ENCODE results near the gene CCDC142.

CCDC142 gene

GRCh38 chr2:74524955-74525716 lies 42.3 kb upstream of the CCDC142 start:
- H3K27me3 ChIP-seq: no peaks in the 10 kb centered on the region
- no peaks in the 10 kb centered on the region for H3K4me1 ChIP-seq
- TF ChIP-seq, protein P1, sequence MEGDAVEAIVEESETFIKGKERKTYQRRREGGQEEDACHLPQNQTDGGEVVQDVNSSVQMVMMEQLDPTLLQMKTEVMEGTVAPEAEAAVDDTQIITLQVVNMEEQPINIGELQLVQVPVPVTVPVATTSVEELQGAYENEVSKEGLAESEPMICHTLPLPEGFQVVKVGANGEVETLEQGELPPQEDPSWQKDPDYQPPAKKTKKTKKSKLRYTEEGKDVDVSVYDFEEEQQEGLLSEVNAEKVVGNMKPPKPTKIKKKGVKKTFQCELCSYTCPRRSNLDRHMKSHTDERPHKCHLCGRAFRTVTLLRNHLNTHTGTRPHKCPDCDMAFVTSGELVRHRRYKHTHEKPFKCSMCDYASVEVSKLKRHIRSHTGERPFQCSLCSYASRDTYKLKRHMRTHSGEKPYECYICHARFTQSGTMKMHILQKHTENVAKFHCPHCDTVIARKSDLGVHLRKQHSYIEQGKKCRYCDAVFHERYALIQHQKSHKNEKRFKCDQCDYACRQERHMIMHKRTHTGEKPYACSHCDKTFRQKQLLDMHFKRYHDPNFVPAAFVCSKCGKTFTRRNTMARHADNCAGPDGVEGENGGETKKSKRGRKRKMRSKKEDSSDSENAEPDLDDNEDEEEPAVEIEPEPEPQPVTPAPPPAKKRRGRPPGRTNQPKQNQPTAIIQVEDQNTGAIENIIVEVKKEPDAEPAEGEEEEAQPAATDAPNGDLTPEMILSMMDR (IDR thresholded peaks at IDR 0.05; ENCODE audit: low read depth, low read length): no peak
- no peak for DNase-seq
- H3K9me3 ChIP-seq: no peaks in the 10 kb centered on the region
- H3K4me3 ChIP-seq (ENCODE audit: low read depth, low read length): no peak overlapping the region
- H3K36me3 ChIP-seq: peaks cover 26% of the 10 kb centered on the region

DNA sequence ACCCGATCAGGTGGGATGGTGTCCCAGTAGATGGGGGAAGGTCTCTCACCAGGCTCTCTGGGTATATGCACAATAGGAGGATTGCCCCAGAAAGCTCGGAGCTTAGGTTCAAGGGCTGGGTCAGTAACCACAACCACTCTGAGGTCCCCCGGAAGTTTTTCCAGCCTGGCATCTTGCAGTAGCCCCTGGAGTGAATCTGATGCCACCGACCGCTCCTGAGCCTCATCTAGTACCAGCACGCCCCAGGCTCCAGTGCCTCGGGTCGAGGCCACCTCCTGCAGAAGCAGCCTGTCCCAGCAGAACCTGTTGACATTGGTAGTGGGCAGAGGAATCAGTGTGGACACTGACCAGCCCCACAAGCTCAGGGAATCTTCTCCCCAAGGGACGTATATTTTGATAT lies 41.2 kb upstream of the CCDC142 start:
- DNase-seq: no peak
- no peak overlapping the region for H3K4me3 ChIP-seq (ENCODE audit: low read depth, low read length)
- H3K4me1 ChIP-seq: no peaks in the 10 kb centered on the region
- peaks cover 36% of the 10 kb centered on the region for H3K36me3 ChIP-seq
- H3K27me3 ChIP-seq: no peaks in the 10 kb centered on the region
- TF ChIP-seq, protein P1 (IDR thresholded peaks at IDR 0.05; ENCODE audit: low read depth, low read length): no peak
- H3K9me3 ChIP-seq: no peaks in the 10 kb centered on the region

- DNase-seq: no peak
- Histone ChIP-seq H3K9me3 (no peaks in the 10 kb centered on the region), H3K4me1 (no peaks in the 10 kb centered on the region; the same call in 1 of the 2 replicates), H3K27me3 (no peaks in the 10 kb centered on the region), H3K36me3 (peaks cover 46% of the 10 kb centered on the region), H3K4me3 (ENCODE audit: low read depth, low read length) (no peak overlapping the region)
- TF ChIP-seq, protein P1 (IDR thresholded peaks at IDR 0.05; ENCODE audit: low read depth, low read length): no peak
Measured at GRCh38 chr2:74522516-74522915, 39.7 kb upstream of the CCDC142 start.

GRCh38 chr2:74516650-74517049 lies 33.9 kb upstream of the CCDC142 start:
- Histone ChIP-seq H3K4me1 (peaks cover 4% of the 10 kb centered on the region), H3K27me3 (no peaks in the 10 kb centered on the region), H3K9me3 (no peaks in the 10 kb centered on the region; the same call in 1 of the 2 replicates), H3K36me3 (peaks cover 54% of the 10 kb centered on the region), H3K4me3 (ENCODE audit: low read depth, low read length) (no peak overlapping the region; the same call in 1 of the 2 replicates)
- TF ChIP-seq, protein P1 (IDR thresholded peaks at IDR 0.05; ENCODE audit: low read depth, low read length): no peak
- DNase-seq: no peak

- H3K27me3 ChIP-seq: no peaks in the 10 kb centered on the region
- no peak for DNase-seq
Measured at GRCh38 chr2:74515981-74516633, 33.3 kb upstream of the CCDC142 start.

More at GRCh38 chr2:74515981-74516633, 33.3 kb upstream of the CCDC142 start:
- no peaks in the 10 kb centered on the region; the same call in 1 of the 2 replicates for H3K9me3 ChIP-seq
- TF ChIP-seq, protein P1 (IDR thresholded peaks at IDR 0.05; ENCODE audit: low read depth, low read length): no peak
- peaks cover 4% of the 10 kb centered on the region for H3K4me1 ChIP-seq
- H3K4me3 ChIP-seq (ENCODE audit: low read depth, low read length): no peak overlapping the region
- peaks cover 54% of the 10 kb centered on the region for H3K36me3 ChIP-seq

Data from BE2C (cell line).